H1 (cell line): ENCODE measurements around the gene RMC1. TPM values are rescaled to one million over a fixed set of nuclear protein-coding genes. Genes with fewer than 3 reads are reported as not detected.

Experiments used
- CHD7 ChIP-seq: fragments of 300-600 bp; sonication (generic); IDR thresholded peaks from 2 replicates; pipeline ENCODE4 v1.7.1; 2012; ENCODE audit warnings: low read length, moderate library complexity, mild to moderate bottlenecking, inconsistent platforms; ENCODE audit not compliant: insufficient replicate concordance
- FOSL1 ChIP-seq: IDR thresholded peaks from 2 replicates; pipeline ENCODE4 v1.6.1; 2011; ENCODE audit warnings: mild to moderate bottlenecking, low read depth, low read length, moderate library complexity; ENCODE audit not compliant: insufficient read depth
- HDAC2 ChIP-seq, 2 experiments: fragments of 300-600 bp in 1 of 2; sonication (generic) in 1 of 2; IDR thresholded peaks; 2 replicates each; pipeline ENCODE4 v1.6.1; 2011 to 2012; ENCODE audit warnings: low read depth in 2 of 2, low read length in 2 of 2, mild to moderate bottlenecking in 2 of 2, moderate library complexity in 2 of 2, borderline replicate concordance in 1 of 2, inconsistent platforms in 1 of 2
- TCF12 ChIP-seq: IDR thresholded peaks from 2 replicates; pipeline ENCODE4 v1.6.1; 2011; ENCODE audit warnings: low read depth, mild to moderate bottlenecking, low read length
- polyA plus RNA-seq, 7 experiments: library from polyadenylated mRNA; depleted of rRNA in 3 of 7; stranded (reverse) in 5 of 7; unstranded in 2 of 7; fragments of >200 nt in 5 of 7; fragments of 200-250 nt in 2 of 7; gene quantifications; 1 replicate in 5 of 7; 2 replicates in 1 of 7; 4 replicates in 1 of 7; pipeline versions ENCODE4 v1.2.1 to v1.2.3, GENCODE V29; 2011 to 2013; ENCODE audit warnings: missing spikeins in 2 of 7, mixed read lengths in 2 of 7
- total RNA-seq: library from RNA; stranded (reverse); fragmentation: NEBNext Ultra II Directional; extraction: Animal tissue kit (Norgen Biotek cat#: 25700); gene quantifications from 2 replicates; pipeline ENCODE4 v1.2.1, GENCODE V29; 2021
- TF ChIP-seq, protein P1 (sequence below): IDR thresholded peaks from 2 replicates; pipeline ENCODE4 v1.6.1; 2011; ENCODE audit warnings: low read depth, mild to moderate bottlenecking, low read length; ENCODE audit not compliant: insufficient read depth
- TF ChIP-seq, protein P2 (sequence below), 3 experiments: IDR thresholded peaks; 1 replicate in 2 of 3; 2 replicates in 1 of 3; pipeline versions ENCODE4 v1.5.1 to v1.6.1; 2011; ENCODE audit warnings: low read length in 3 of 3, mild to moderate bottlenecking in 3 of 3, inconsistent platforms in 2 of 3, low read depth in 1 of 3, moderate library complexity in 1 of 3; ENCODE audit not compliant: insufficient read depth in 1 of 3; ENCODE audit errors: control extremely low read depth in 1 of 3

The RMC1 gene
- total and polyA plus RNA-seq, 2 of the 8 experiments (the other 6 are each of a cell fraction or from before 2014, with no cell fraction given), result 16.4 to 20.1 TPM

- TF ChIP-seq, protein P1, sequence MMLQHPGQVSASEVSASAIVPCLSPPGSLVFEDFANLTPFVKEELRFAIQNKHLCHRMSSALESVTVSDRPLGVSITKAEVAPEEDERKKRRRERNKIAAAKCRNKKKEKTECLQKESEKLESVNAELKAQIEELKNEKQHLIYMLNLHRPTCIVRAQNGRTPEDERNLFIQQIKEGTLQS, result no peak
- TF ChIP-seq FOSL1 (no peak), TCF12 (no peak), CHD7 (no peak), HDAC2 (IDR thresholded peaks at IDR 0.05; ENCODE audit: borderline replicate concordance in 1 of 2, low read depth in 2 of 2, low read length in 2 of 2) (no peak)
- TF ChIP-seq, protein P2, sequence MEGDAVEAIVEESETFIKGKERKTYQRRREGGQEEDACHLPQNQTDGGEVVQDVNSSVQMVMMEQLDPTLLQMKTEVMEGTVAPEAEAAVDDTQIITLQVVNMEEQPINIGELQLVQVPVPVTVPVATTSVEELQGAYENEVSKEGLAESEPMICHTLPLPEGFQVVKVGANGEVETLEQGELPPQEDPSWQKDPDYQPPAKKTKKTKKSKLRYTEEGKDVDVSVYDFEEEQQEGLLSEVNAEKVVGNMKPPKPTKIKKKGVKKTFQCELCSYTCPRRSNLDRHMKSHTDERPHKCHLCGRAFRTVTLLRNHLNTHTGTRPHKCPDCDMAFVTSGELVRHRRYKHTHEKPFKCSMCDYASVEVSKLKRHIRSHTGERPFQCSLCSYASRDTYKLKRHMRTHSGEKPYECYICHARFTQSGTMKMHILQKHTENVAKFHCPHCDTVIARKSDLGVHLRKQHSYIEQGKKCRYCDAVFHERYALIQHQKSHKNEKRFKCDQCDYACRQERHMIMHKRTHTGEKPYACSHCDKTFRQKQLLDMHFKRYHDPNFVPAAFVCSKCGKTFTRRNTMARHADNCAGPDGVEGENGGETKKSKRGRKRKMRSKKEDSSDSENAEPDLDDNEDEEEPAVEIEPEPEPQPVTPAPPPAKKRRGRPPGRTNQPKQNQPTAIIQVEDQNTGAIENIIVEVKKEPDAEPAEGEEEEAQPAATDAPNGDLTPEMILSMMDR (IDR thresholded peaks at IDR 0.05; ENCODE audit: control extremely low read depth in 1 of 3, insufficient read depth in 1 of 3, low read depth in 1 of 3, low read length in 3 of 3), result no peak
Measured at GRCh38 chr18:23573626-23574431, 70.5 kb downstream of the RMC1 start (continued).
